Uterus (tissue), 2 donors: ENCODE measurements around the gene SHKBP1.

Experiments used
- CTCF ChIP-seq, 4 experiments: fragments of 200-600 bp in 2 of 4; fragments of 450-650 bp in 2 of 4; sonication (generic) in 2 of 4; IDR thresholded peaks; one replicate each; pipeline ENCODE4 v1.5.1; 2016 to 2019; ENCODE audit warnings: antibody characterized with exemption in 4 of 4, mild to moderate bottlenecking in 2 of 4, moderate library complexity in 1 of 4
- POLR2A ChIP-seq, 2 donors: fragments of 450-650 bp; IDR thresholded peaks; one replicate each; pipeline ENCODE4 v1.6.1; 2016; ENCODE audit warnings: antibody characterized with exemption in 2 of 2, mild to moderate bottlenecking in 1 of 2, moderate library complexity in 1 of 2

- TF ChIP-seq CTCF (IDR thresholded peaks at IDR 0.05) (no peak), POLR2A (IDR thresholded peaks at IDR 0.05) (no peak)
These were observed 22.2 kb downstream of the SHKBP1 start for GRCh38 chr19:40598918-40599307.
